Neuron (in vitro differentiated cells): ENCODE data around the gene CD2.

Source experiments
- H2AFZ ChIP-seq: one replicate; pipeline ENCODE4 v1.6.1; 2013; ENCODE audit warnings: low read depth, mild to moderate bottlenecking, inconsistent platforms, low read length, moderate library complexity
- H3K27me3 ChIP-seq: one replicate; pipeline ENCODE4 v1.6.1; 2013; ENCODE audit warnings: low read length; ENCODE audit not compliant: insufficient read depth
- H3K36me3 ChIP-seq: one replicate; pipeline ENCODE4 v1.6.1; 2013; ENCODE audit warnings: low read length; ENCODE audit not compliant: insufficient read depth
- H3K4me1 ChIP-seq: one replicate; pipeline ENCODE4 v1.6.1; 2013; ENCODE audit warnings: low read length; ENCODE audit not compliant: insufficient read depth
- H3K4me3 ChIP-seq: 2 replicates; pipeline ENCODE4 v1.5.1; 2013; ENCODE audit warnings: mild to moderate bottlenecking, low read length, moderate library complexity
- H3K9me3 ChIP-seq: one replicate; pipeline ENCODE4 v1.6.1; 2013; ENCODE audit warnings: low read length

CD2 gene

GRCh38 chr1:116785006-116785405 lies 30.8 kb downstream of the CD2 start:
- H3K9me3 ChIP-seq: no peaks in the 10 kb centered on the region
- H2AFZ ChIP-seq: no peak overlapping the region
- H3K27me3 ChIP-seq: peaks cover 2% of the 10 kb centered on the region
- no peaks in the 10 kb centered on the region for H3K4me1 ChIP-seq
- no peak overlapping the region for H3K4me3 ChIP-seq
- no peaks in the 10 kb centered on the region for H3K36me3 ChIP-seq

DNA sequence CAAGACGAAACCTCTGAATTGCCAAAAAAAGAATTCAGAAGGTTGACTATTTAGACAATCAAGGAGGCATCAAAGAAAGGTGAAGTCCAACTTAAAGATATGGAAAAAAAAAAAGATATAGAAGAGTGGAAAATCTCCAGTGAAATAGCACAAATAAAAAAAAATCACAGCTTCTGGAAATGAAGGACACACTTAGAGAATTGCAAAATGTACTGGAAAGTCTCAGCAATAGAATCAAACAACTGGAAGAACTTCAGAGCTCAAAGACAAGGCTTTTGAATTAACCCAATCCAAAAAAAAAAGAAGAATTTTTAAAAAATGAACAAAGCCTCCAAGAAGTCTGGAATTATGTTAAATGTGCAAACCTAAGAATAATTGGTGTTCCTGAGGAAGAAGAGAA lies 31.8 kb downstream of the CD2 start:
- Histone ChIP-seq H3K4me1 (no peaks in the 10 kb centered on the region), H2AFZ (no peak overlapping the region), H3K9me3 (no peaks in the 10 kb centered on the region), H3K4me3 (no peak overlapping the region), H3K27me3 (peaks cover 2% of the 10 kb centered on the region), H3K36me3 (no peaks in the 10 kb centered on the region)

DNA sequence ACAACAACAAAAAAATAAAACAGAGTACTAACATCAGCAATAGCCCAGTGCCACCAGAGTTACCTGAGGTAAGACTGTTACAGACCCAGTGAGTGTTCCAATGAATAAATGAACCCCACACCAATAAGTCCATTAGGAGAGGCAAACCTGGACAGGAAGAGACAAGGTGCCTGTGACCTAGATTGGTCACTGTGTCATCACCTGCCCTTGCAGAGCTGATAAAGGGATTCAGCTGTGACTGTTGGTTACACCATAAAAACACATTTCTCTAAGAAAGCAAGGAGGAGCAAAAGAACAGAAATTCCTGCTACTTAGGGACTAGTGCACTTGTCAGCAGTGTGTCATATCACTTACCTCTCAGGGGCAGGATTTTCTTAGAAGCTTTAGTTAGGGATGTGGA lies 37.5 kb downstream of the CD2 start:
- Histone ChIP-seq H3K4me3 (no peak overlapping the region), H3K27me3 (no peaks in the 10 kb centered on the region), H3K4me1 (no peaks in the 10 kb centered on the region), H3K9me3 (no peaks in the 10 kb centered on the region), H3K36me3 (no peaks in the 10 kb centered on the region), H2AFZ (no peak overlapping the region)

- Histone ChIP-seq H3K4me3 (no peak overlapping the region), H3K9me3 (no peaks in the 10 kb centered on the region), H3K36me3 (no peaks in the 10 kb centered on the region), H2AFZ (no peak overlapping the region), H3K4me1 (no peaks in the 10 kb centered on the region), H3K27me3 (no peaks in the 10 kb centered on the region)
These were observed 39.2 kb downstream of the CD2 start for GRCh38 chr1:116793357-116793935.

DNA sequence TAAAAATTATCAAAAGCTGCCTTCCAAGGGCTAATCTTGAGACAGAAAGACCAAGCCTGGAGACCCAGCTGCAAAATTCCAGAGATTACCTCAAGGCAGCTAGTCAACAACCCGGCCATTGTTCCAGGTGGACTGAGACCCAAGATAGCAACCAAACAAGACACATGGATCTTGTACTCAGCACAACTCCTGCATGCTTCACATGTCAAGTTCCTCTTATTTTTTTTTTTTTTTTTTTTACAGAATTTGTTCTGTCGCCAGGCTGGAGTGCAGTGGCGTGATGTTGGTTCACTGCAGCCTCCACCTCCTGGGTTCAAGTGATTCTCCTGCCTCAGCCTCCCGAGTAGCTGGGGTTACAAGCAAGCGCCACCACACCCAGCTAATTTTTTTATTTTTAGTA lies 40.1 kb downstream of the CD2 start:
- Histone ChIP-seq H2AFZ (no peak overlapping the region), H3K27me3 (no peaks in the 10 kb centered on the region), H3K36me3 (no peaks in the 10 kb centered on the region), H3K4me3 (no peak overlapping the region), H3K9me3 (no peaks in the 10 kb centered on the region), H3K4me1 (no peaks in the 10 kb centered on the region)

DNA sequence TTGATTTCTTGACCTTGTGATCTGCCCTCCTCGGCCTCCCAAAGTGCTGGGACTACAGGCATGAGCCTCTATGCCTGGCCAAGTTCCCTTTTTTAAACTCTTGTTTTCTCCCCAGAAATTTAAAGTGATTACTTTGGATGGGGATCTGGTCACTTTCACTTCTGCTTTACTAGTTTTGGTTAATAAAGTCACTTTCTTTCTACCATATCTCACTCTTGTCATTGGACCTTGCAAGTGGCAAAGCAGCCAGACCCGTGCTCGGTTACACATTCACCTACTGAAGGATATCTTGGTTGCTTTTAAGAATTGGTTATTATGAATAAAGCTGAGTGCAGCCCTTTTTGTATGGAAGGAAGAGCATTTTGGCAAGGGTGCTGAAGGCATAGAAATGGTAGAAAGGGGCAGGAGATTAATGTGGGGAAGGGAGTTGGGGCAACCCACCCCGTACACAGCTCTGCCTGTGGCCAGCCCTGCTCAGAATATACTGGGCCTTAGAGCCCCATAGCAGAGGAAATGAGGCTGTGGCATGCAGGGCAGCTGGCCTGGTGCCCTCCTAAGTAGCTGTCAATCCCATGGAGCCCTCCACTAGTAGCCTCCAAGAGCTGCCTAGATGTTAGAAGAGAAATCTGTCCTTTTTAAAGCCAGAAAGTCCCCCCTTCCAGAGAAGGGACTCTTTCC lies 40.7 kb downstream of the CD2 start:
- Histone ChIP-seq H3K4me3 (no peak overlapping the region), H2AFZ (no peak overlapping the region), H3K27me3 (no peaks in the 10 kb centered on the region), H3K36me3 (no peaks in the 10 kb centered on the region), H3K9me3 (no peaks in the 10 kb centered on the region), H3K4me1 (no peaks in the 10 kb centered on the region)

- Histone ChIP-seq H3K9me3 (no peaks in the 10 kb centered on the region), H3K27me3 (no peaks in the 10 kb centered on the region), H3K4me3 (no peak overlapping the region)
These were observed 41.2 kb downstream of the CD2 start for GRCh38 chr1:116795482-116795829.

DNA sequence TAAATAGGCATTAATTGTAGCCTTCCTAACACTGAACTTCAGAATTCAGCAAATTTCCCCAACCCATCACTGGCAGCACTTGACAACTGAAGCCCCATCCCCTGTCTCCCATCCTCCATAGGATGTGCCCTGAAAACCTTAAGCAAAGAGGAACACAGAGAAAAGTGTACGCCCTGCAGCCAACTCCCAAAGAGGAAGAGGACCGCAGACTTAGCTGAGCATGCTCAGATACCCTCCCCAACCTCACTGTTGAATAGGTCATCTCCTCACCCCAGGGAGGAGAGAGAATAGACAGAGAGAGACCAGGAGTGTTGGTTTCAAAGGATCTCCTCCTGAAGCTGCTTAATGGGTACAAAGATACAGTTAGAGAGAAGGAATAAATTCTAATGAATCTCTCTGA lies 50.5 kb downstream of the CD2 start:
- H3K4me3 ChIP-seq: no peak overlapping the region
- H3K4me1 ChIP-seq: peaks cover 7% of the 10 kb centered on the region
- H3K9me3 ChIP-seq: no peaks in the 10 kb centered on the region
- H3K27me3 ChIP-seq: peaks cover 2% of the 10 kb centered on the region
- no peak overlapping the region for H2AFZ ChIP-seq
- no peaks in the 10 kb centered on the region for H3K36me3 ChIP-seq

More at GRCh38 chr1:116795482-116795829, 41.2 kb downstream of the CD2 start:
- Histone ChIP-seq H3K4me1 (no peaks in the 10 kb centered on the region), H3K36me3 (no peaks in the 10 kb centered on the region), H2AFZ (no peak overlapping the region)

DNA sequence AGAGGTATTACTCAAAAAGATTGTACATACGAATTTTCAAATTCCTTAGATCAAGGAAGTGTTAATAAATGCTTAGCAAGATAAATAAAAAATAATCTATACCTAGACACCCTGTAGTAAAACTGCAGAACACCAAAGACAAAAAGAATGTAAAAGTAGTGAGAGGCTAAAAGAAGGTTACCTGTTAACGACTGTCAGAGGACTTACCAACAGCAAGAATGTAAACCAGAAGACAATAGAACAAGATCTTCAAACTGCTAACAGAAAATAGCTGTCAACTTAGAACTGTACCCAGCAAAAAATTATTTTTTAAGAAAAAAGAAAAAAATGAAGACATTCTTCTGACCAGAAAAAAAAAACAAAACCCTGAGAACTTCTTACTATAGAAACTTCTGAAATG lies 51.2 kb downstream of the CD2 start:
- no peaks in the 10 kb centered on the region for H3K9me3 ChIP-seq
- no peak overlapping the region for H3K4me3 ChIP-seq
- H3K27me3 ChIP-seq: peaks cover 2% of the 10 kb centered on the region
- peaks cover 12% of the 10 kb centered on the region for H3K4me1 ChIP-seq
- no peak overlapping the region for H2AFZ ChIP-seq
- H3K36me3 ChIP-seq: no peaks in the 10 kb centered on the region

DNA sequence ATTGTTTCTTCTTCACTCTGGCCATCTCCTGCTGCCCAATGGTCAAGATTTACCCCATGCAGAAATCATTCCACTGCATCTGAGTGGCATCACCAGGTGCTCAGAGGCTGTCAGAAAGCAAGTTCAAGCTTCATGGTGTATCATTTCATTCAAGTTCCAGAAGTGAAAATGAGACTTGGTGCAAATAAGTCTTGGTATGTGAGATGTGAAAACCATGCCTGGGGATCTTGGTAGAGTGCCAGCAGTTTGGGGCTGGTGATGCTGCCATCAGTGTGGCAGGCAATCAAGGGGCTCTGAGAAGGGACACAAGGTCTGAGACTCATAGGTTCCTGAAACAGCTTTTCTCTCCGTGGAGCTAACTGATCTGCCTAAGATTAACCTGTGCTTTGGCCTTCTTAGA lies 52.0 kb downstream of the CD2 start:
- Histone ChIP-seq H3K36me3 (no peaks in the 10 kb centered on the region), H3K4me1 (peaks cover 13% of the 10 kb centered on the region), H3K9me3 (no peaks in the 10 kb centered on the region), H3K4me3 (no peak overlapping the region), H2AFZ (no peak overlapping the region), H3K27me3 (peaks cover 2% of the 10 kb centered on the region)

DNA sequence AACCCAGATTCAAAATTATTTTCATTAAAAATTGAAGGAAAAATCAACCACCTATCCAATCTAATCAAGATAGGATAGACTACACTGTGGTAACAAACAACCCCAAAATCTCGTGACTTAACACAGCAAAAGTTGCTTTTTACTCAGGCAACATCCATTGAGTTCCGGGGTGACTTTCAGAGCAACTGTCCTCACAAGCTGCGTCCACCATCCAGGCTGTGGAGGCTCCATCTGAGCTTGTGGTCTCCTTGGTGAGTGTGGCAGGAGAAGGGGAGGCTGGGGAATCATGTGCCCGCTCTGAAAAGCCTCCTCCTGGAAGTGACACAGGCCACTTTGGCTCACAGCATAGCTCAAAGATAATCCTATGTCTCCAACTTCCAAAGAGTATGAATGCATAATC lies 52.4 kb downstream of the CD2 start:
- Histone ChIP-seq H2AFZ (no peak overlapping the region), H3K4me3 (no peak overlapping the region), H3K9me3 (no peaks in the 10 kb centered on the region)

DNA sequence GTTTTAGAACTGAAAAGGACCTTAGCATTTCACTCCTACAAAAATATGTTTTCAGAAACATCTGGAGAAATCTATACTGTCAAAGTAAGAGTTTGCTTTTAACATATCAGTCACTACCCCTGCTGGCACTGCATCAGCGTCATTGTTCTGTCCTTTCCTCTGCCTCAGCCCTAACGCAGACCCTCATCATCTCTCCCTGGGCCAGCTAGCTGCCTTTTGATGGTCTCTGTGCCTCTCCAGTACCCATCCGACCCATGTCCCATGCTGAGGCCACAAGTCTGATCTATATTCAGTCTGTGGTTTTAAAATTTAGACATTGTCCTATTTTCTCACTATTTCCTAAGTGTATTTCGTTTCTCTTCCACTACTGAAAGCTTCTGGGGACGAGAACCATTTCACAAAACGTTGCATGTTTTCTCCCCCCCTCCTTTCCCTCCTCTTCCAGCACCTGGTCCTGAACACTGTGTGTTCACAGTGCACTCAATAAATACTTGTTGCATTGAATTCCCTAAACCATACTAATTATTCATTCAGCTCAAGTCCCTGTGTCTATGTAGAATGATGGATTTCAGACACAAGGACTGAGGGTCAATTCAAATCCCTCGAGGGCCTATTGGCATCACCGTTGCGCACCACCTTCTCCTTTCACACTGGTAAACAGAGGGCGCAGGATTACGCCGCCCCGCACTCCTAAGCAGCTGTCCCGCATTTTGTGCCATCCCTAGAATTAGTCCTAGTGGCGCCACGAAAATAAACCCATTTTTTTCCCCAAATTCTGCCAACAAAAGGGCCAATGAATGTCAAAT lies 53.4 kb downstream of the CD2 start:
- H3K27me3 ChIP-seq: no peaks in the 10 kb centered on the region
- no peak overlapping the region for H3K4me3 ChIP-seq
- H3K36me3 ChIP-seq: no peaks in the 10 kb centered on the region
- no peaks in the 10 kb centered on the region for H3K9me3 ChIP-seq
- H2AFZ ChIP-seq: no peak overlapping the region
- H3K4me1 ChIP-seq: peaks cover 13% of the 10 kb centered on the region

More for the DNA sequence above, 52.4 kb downstream of the CD2 start:
- H3K27me3 ChIP-seq: no peaks in the 10 kb centered on the region
- peaks cover 13% of the 10 kb centered on the region for H3K4me1 ChIP-seq
- H3K36me3 ChIP-seq: no peaks in the 10 kb centered on the region

DNA sequence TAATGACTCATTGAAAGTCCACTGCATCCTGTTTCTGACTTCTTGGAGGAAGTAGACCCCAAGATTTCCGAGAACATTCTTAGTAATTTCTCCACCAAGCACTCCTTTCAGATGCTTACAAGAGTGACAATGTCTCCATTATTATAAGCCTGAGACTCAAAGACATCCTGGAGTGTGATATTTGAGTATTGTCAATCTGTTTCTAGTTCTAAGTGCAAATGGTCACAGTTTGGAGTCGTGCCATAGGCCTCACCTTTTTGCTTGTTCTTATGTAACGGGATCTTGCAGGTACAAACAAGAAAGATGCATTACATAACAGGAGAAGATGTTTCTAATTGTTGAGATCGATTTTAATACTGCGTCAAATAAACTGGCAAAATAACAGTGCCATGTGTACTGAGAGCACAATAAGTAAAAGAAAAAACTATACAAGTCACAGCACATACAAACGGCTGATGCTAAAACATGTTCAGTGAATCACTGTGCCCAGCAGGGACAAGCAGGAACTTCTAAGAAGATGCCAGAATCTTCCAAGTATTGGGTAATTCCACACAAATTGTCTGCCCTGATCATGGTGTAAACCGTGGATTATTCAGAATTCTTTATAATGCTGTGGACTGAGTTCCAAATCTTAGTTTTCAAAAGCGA lies 54.1 kb downstream of the CD2 start:
- Histone ChIP-seq H3K36me3 (no peaks in the 10 kb centered on the region), H3K4me3 (no peak overlapping the region), H2AFZ (no peak overlapping the region), H3K27me3 (no peaks in the 10 kb centered on the region), H3K4me1 (peaks cover 13% of the 10 kb centered on the region), H3K9me3 (no peaks in the 10 kb centered on the region)
